GM23338 (cell line): ENCODE results near the gene PAFAH2. TPM values are rescaled to one million over a fixed set of nuclear protein-coding genes. Genes with fewer than 3 reads are reported as not detected.

ENCODE experiments used
- ATAC-seq: fragments of 200-7000 bp; cut with Tn5 transposase; 3 replicates; pipeline ENCODE4 v1.9.1; 2020
- DNase-seq: peaks from one replicate; pipeline ENCODE4 v3.0.0-alpha.2; 2015; ENCODE audit warnings: low spot score
- H2AFZ ChIP-seq: fragments of 200-600 bp; sonication (generic); 2 replicates; pipeline ENCODE4 v1.8.0; 2016; ENCODE audit warnings: antibody characterized with exemption, mild to moderate bottlenecking, moderate library complexity
- H3F3A ChIP-seq: fragments of 200-600 bp; sonication (generic); replicated peaks from 2 replicates; pipeline ENCODE4 v1.8.0; 2017; ENCODE audit warnings: antibody characterized with exemption, mixed run types, low read depth
- H3K27ac ChIP-seq: fragments of 200-600 bp; sonication (generic); 2 replicates; pipeline ENCODE4 v1.6.1; 2016; ENCODE audit warnings: low read depth
- H3K27me3 ChIP-seq: fragments of 200-600 bp; sonication (generic); 2 replicates; pipeline ENCODE4 v1.8.0; 2016; ENCODE audit warnings: mild to moderate bottlenecking, mixed run types, moderate library complexity; ENCODE audit not compliant: insufficient read depth
- H3K36me3 ChIP-seq: fragments of 200-600 bp; sonication (generic); 2 replicates; pipeline ENCODE4 v1.8.0; 2016; ENCODE audit warnings: mild to moderate bottlenecking; ENCODE audit not compliant: insufficient read depth
- H3K4me1 ChIP-seq: fragments of 200-600 bp; sonication (generic); 2 replicates; pipeline ENCODE4 v1.8.0; 2016; ENCODE audit warnings: mild to moderate bottlenecking, moderate library complexity; ENCODE audit not compliant: insufficient read depth
- H3K4me2 ChIP-seq: fragments of 200-600 bp; sonication (generic); 2 replicates; pipeline ENCODE4 v1.7.1; 2017; ENCODE audit warnings: mixed run types
- H3K4me3 ChIP-seq: fragments of 200-600 bp; sonication (generic); 2 replicates; pipeline ENCODE4 v1.6.1; 2016; ENCODE audit warnings: mixed run types
- H3K79me2 ChIP-seq: fragments of 200-600 bp; sonication (generic); replicated peaks from 2 replicates; pipeline ENCODE4 v1.8.0; 2017; ENCODE audit warnings: mild to moderate bottlenecking; ENCODE audit not compliant: insufficient read depth
- H3K9me2 ChIP-seq: fragments of 200-600 bp; sonication (generic); 2 replicates; pipeline ENCODE4 v1.8.0; 2017; ENCODE audit not compliant: insufficient read depth
- H4K20me1 ChIP-seq: fragments of 200-600 bp; sonication (generic); replicated peaks from 2 replicates; pipeline ENCODE4 v1.8.0; 2017; ENCODE audit warnings: mild to moderate bottlenecking; ENCODE audit not compliant: insufficient read depth
- H3K27ac Mint-ChIP-seq: 2 replicates; pipeline ENCODE4 v1.8.0; 2020; ENCODE audit warnings: inconsistent platforms, mild to moderate bottlenecking, moderate library complexity, mixed read lengths
- H3K27me3 Mint-ChIP-seq: 3 replicates; pipeline ENCODE4 v1.8.0; 2022; ENCODE audit warnings: low read depth, mild to moderate bottlenecking, moderate library complexity, mixed read lengths, inconsistent platforms; ENCODE audit not compliant: insufficient read depth, poor library complexity
- H3K36me3 Mint-ChIP-seq: 3 replicates; pipeline ENCODE4 v1.8.0; 2021; ENCODE audit warnings: low read depth, mild to moderate bottlenecking, inconsistent platforms, moderate library complexity, mixed read lengths
- H3K4me1 Mint-ChIP-seq: 3 replicates; pipeline ENCODE4 v1.8.0; 2020; ENCODE audit warnings: mild to moderate bottlenecking, inconsistent platforms, mixed read lengths
- H3K4me3 Mint-ChIP-seq: 3 replicates; pipeline ENCODE4 v1.8.0; 2021; ENCODE audit warnings: moderate library complexity, mild to moderate bottlenecking, inconsistent platforms, mixed read lengths
- H3K9me3 Mint-ChIP-seq: 3 replicates; pipeline ENCODE4 v1.8.0; 2020; ENCODE audit warnings: moderate library complexity, mild to moderate bottlenecking, inconsistent platforms, mixed read lengths
- CREB1 ChIP-seq: fragments of 250-450 bp; sonication (Bioruptor Pico); IDR thresholded peaks from 2 replicates; pipeline ENCODE4 v1.5.0; 2020; ENCODE audit warnings: low read depth, mild to moderate bottlenecking, moderate library complexity
- EZH2 ChIP-seq: fragments of 200-600 bp; sonication (generic); IDR thresholded peaks from one replicate; pipeline ENCODE4 v1.8.0; 2017; ENCODE audit warnings: antibody characterized with exemption, mild to moderate bottlenecking, low read depth; ENCODE audit not compliant: unreplicated experiment
- EZH2phosphoT487 ChIP-seq: fragments of 200-600 bp; sonication (generic); IDR thresholded peaks from one replicate; pipeline ENCODE4 v1.8.1; 2018; ENCODE audit warnings: antibody characterized with exemption; ENCODE audit not compliant: unreplicated experiment
- JUNB ChIP-seq: IDR thresholded peaks from one replicate; pipeline ENCODE4 v1.6.1; 2016; ENCODE audit warnings: antibody characterized with exemption; ENCODE audit not compliant: unreplicated experiment
- NANOG ChIP-seq: IDR thresholded peaks from 2 replicates; pipeline ENCODE4 v1.6.1; 2016; ENCODE audit warnings: antibody characterized with exemption, borderline replicate concordance
- POLR2AphosphoS5 ChIP-seq: IDR thresholded peaks from 2 replicates; pipeline ENCODE4 v1.6.1; 2016; ENCODE audit warnings: antibody characterized with exemption, low read depth
- STAT1 ChIP-seq: IDR thresholded peaks from one replicate; pipeline ENCODE4 v1.6.1; 2016; ENCODE audit warnings: antibody characterized with exemption; ENCODE audit not compliant: unreplicated experiment
- ZNF114 ChIP-seq: fragments of 250-450 bp; sonication (Bioruptor Pico); IDR thresholded peaks from 2 replicates; pipeline ENCODE4 v1.5.0; 2020; ENCODE audit warnings: mild to moderate bottlenecking, moderate library complexity
- ZNF331 ChIP-seq: fragments of 250-450 bp; sonication (Bioruptor Pico); IDR thresholded peaks from 2 replicates; pipeline ENCODE4 v1.5.0; 2020; ENCODE audit warnings: low read depth, mild to moderate bottlenecking, moderate library complexity
- polyA plus RNA-seq: library from polyadenylated mRNA; unstranded; fragments of >200 nt; fragmentation: Nextera tagmentation; extraction: Ambion mirVana; gene quantifications from 2 replicates; pipeline ENCODE4 v1.2.1, GENCODE V29; 2016
- total RNA-seq: library from RNA; depleted of rRNA; stranded (reverse); fragments of >200 nt; shearing (Covaris generic); gene quantifications from 2 replicates; pipeline ENCODE4 v1.2.3, GENCODE V29; 2014
- TF ChIP-seq, protein P1 (sequence below): IDR thresholded peaks from 2 replicates; pipeline ENCODE4 v1.6.1; 2016; ENCODE audit warnings: antibody characterized with exemption
- TF ChIP-seq, protein P2 (sequence below): IDR thresholded peaks from one replicate; pipeline ENCODE4 v1.6.1; 2018; ENCODE audit warnings: antibody characterized with exemption; ENCODE audit not compliant: unreplicated experiment
- TF ChIP-seq, protein P3 (sequence below), 2 experiments: fragments of 200-600 bp in 1 of 2; sonication (generic) in 1 of 2; conservative IDR thresholded peaks; 2 replicates each; pipeline versions ENCODE4 v1.5.1 to v1.6.1; 2016 to 2017; ENCODE audit warnings: antibody characterized with exemption in 2 of 2, low read depth in 2 of 2, mild to moderate bottlenecking in 2 of 2, moderate library complexity in 1 of 2
- TF ChIP-seq, protein P4 (sequence below): fragments of 250-450 bp; sonication (Bioruptor Pico); IDR thresholded peaks from 2 replicates; pipeline ENCODE4 v1.5.0; 2020; ENCODE audit warnings: mild to moderate bottlenecking, moderate library complexity

The PAFAH2 gene
- total and polyA plus RNA-seq, 2 experiments from 2014 or later: 5.7 to 10.3 TPM

DNA sequence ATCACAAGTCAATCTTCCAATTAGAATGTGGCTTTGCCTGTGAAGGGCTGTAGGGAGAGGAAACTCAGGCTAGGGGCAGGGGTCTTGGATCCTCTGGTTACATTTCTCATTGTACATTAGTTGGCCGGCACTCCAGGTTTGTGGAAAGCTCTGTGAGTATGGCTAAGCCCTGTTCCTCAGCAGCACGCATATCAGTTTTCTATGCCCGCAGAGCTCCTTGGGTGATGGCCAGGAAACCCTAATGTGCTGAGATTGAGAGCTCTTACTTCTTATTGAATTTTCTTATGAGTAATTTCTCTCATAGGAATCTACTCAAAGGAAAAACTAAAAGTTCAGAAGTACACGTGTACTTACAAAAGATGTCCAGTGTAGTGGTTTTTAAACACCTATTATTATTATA, 60.9 kb downstream of the PAFAH2 start:
- Histone ChIP-seq H3K9me2 (no peaks in the 10 kb centered on the region), H4K20me1 (no peaks in the 10 kb centered on the region), H2AFZ (peak overlapping the region; percentile 38; the same call in 1 of the 2 replicates), H3K27ac (no peak overlapping the region), H3K4me2 (no peak overlapping the region), H3K36me3 (no peaks in the 10 kb centered on the region), H3K79me2 (no peaks in the 10 kb centered on the region), H3F3A (no peaks in the 10 kb centered on the region), H3K4me1 (no peaks in the 10 kb centered on the region), H3K27me3 (no peaks in the 10 kb centered on the region), H3K4me3 (no peak overlapping the region)
- H3K27me3 Mint-ChIP-seq: peaks cover 3% of the 10 kb centered on the region
- H3K36me3 Mint-ChIP-seq: no peaks in the 10 kb centered on the region
- H3K27ac Mint-ChIP-seq: no peak overlapping the region
- DNase-seq (no peak), ATAC-seq (no peak)
- H3K4me1 Mint-ChIP-seq: peaks cover 11% of the 10 kb centered on the region; the same call in 1 of the 3 replicates
- TF ChIP-seq, protein P1, sequence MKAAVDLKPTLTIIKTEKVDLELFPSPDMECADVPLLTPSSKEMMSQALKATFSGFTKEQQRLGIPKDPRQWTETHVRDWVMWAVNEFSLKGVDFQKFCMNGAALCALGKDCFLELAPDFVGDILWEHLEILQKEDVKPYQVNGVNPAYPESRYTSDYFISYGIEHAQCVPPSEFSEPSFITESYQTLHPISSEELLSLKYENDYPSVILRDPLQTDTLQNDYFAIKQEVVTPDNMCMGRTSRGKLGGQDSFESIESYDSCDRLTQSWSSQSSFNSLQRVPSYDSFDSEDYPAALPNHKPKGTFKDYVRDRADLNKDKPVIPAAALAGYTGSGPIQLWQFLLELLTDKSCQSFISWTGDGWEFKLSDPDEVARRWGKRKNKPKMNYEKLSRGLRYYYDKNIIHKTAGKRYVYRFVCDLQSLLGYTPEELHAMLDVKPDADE: no peak
- TF ChIP-seq JUNB: no peak
- no peak for TF ChIP-seq EZH2phosphoT487
- no peak for TF ChIP-seq CREB1 (CRISPR knock-in tag)
- TF ChIP-seq STAT1: no peak
- no peak for TF ChIP-seq POLR2AphosphoS5
- TF ChIP-seq, protein P2, sequence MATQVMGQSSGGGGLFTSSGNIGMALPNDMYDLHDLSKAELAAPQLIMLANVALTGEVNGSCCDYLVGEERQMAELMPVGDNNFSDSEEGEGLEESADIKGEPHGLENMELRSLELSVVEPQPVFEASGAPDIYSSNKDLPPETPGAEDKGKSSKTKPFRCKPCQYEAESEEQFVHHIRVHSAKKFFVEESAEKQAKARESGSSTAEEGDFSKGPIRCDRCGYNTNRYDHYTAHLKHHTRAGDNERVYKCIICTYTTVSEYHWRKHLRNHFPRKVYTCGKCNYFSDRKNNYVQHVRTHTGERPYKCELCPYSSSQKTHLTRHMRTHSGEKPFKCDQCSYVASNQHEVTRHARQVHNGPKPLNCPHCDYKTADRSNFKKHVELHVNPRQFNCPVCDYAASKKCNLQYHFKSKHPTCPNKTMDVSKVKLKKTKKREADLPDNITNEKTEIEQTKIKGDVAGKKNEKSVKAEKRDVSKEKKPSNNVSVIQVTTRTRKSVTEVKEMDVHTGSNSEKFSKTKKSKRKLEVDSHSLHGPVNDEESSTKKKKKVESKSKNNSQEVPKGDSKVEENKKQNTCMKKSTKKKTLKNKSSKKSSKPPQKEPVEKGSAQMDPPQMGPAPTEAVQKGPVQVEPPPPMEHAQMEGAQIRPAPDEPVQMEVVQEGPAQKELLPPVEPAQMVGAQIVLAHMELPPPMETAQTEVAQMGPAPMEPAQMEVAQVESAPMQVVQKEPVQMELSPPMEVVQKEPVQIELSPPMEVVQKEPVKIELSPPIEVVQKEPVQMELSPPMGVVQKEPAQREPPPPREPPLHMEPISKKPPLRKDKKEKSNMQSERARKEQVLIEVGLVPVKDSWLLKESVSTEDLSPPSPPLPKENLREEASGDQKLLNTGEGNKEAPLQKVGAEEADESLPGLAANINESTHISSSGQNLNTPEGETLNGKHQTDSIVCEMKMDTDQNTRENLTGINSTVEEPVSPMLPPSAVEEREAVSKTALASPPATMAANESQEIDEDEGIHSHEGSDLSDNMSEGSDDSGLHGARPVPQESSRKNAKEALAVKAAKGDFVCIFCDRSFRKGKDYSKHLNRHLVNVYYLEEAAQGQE: no peak
- TF ChIP-seq, protein P3, sequence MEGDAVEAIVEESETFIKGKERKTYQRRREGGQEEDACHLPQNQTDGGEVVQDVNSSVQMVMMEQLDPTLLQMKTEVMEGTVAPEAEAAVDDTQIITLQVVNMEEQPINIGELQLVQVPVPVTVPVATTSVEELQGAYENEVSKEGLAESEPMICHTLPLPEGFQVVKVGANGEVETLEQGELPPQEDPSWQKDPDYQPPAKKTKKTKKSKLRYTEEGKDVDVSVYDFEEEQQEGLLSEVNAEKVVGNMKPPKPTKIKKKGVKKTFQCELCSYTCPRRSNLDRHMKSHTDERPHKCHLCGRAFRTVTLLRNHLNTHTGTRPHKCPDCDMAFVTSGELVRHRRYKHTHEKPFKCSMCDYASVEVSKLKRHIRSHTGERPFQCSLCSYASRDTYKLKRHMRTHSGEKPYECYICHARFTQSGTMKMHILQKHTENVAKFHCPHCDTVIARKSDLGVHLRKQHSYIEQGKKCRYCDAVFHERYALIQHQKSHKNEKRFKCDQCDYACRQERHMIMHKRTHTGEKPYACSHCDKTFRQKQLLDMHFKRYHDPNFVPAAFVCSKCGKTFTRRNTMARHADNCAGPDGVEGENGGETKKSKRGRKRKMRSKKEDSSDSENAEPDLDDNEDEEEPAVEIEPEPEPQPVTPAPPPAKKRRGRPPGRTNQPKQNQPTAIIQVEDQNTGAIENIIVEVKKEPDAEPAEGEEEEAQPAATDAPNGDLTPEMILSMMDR (conservative IDR thresholded peaks at IDR 0.05; ENCODE audit: low read depth in 2 of 2): no peak
- TF ChIP-seq NANOG: no peak
- TF ChIP-seq ZNF331 (CRISPR knock-in tag): no peak
- TF ChIP-seq EZH2: no peak
- TF ChIP-seq, protein P4, sequence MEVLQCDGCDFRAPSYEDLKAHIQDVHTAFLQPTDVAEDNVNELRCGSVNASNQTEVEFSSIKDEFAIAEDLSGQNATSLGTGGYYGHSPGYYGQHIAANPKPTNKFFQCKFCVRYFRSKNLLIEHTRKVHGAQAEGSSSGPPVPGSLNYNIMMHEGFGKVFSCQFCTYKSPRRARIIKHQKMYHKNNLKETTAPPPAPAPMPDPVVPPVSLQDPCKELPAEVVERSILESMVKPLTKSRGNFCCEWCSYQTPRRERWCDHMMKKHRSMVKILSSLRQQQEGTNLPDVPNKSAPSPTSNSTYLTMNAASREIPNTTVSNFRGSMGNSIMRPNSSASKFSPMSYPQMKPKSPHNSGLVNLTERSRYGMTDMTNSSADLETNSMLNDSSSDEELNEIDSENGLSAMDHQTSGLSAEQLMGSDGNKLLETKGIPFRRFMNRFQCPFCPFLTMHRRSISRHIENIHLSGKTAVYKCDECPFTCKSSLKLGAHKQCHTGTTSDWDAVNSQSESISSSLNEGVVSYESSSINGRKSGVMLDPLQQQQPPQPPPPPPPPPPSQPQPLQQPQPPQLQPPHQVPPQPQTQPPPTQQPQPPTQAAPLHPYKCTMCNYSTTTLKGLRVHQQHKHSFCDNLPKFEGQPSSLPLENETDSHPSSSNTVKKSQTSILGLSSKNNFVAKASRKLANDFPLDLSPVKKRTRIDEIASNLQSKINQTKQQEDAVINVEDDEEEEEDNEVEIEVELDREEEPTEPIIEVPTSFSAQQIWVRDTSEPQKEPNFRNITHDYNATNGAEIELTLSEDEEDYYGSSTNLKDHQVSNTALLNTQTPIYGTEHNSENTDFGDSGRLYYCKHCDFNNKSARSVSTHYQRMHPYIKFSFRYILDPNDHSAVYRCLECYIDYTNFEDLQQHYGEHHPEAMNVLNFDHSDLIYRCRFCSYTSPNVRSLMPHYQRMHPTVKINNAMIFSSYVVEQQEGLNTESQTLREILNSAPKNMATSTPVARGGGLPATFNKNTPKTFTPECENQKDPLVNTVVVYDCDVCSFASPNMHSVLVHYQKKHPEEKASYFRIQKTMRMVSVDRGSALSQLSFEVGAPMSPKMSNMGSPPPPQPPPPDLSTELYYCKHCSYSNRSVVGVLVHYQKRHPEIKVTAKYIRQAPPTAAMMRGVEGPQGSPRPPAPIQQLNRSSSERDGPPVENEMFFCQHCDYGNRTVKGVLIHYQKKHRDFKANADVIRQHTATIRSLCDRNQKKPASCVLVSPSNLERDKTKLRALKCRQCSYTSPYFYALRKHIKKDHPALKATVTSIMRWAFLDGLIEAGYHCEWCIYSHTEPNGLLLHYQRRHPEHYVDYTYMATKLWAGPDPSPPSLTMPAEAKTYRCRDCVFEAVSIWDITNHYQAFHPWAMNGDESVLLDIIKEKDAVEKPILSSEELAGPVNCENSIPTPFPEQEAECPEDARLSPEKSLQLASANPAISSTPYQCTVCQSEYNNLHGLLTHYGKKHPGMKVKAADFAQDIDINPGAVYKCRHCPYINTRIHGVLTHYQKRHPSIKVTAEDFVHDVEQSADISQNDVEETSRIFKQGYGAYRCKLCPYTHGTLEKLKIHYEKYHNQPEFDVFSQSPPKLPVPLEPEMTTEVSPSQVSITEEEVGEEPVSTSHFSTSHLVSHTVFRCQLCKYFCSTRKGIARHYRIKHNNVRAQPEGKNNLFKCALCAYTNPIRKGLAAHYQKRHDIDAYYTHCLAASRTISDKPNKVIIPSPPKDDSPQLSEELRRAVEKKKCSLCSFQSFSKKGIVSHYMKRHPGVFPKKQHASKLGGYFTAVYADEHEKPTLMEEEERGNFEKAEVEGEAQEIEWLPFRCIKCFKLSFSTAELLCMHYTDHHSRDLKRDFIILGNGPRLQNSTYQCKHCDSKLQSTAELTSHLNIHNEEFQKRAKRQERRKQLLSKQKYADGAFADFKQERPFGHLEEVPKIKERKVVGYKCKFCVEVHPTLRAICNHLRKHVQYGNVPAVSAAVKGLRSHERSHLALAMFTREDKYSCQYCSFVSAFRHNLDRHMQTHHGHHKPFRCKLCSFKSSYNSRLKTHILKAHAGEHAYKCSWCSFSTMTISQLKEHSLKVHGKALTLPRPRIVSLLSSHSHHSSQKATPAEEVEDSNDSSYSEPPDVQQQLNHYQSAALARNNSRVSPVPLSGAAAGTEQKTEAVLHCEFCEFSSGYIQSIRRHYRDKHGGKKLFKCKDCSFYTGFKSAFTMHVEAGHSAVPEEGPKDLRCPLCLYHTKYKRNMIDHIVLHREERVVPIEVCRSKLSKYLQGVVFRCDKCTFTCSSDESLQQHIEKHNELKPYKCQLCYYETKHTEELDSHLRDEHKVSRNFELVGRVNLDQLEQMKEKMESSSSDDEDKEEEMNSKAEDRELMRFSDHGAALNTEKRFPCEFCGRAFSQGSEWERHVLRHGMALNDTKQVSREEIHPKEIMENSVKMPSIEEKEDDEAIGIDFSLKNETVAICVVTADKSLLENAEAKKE: no peak
- no peak for TF ChIP-seq ZNF114 (CRISPR knock-in tag)
- H3K4me3 Mint-ChIP-seq: no peak overlapping the region
- H3K9me3 Mint-ChIP-seq: no peaks in the 10 kb centered on the region
